HEK293 (cell line): Measurements from ENCODE around the gene E4F1.

Experiments used
- CTCF ChIA-PET: fragments of 350-600 bp; formaldehyde crosslinking; extraction: SDS; loops from one replicate; lab custom pipeline; 2021; ENCODE audit warnings: antibody characterized with exemption; lab: Yijun Ruan, JAX
- POLR2A ChIA-PET: fragments of 300-600 bp; formaldehyde crosslinking; extraction: SDS; loops from one replicate; lab custom pipeline; 2020; ENCODE audit warnings: antibody characterized with exemption, inconsistent platforms; lab: Yijun Ruan, JAX
- H3K27ac ChIP-seq: fragments of 200-500 bp; sonication (Bioruptor generic); 2 replicates; pipeline ENCODE4 v1.5.1; 2014; ENCODE audit warnings: low read depth, low read length, control low read depth, inconsistent platforms; ENCODE audit errors: extremely low read depth
- H3K36me3 ChIP-seq, 2 experiments: fragments of 200-500 bp in 1 of 2; sonication (Bioruptor generic) in 1 of 2; 1 replicate in 1 of 2; 2 replicates in 1 of 2; pipeline ENCODE4 v1.5.1; 2014 to 2017; ENCODE audit warnings: inconsistent platforms in 2 of 2, low read length in 2 of 2; ENCODE audit not compliant: control insufficient read depth in 2 of 2, insufficient read depth in 1 of 2
- H3K4me1 ChIP-seq: fragments of 200-500 bp; sonication (Bioruptor generic); 2 replicates; pipeline ENCODE4 v1.5.1; 2014; ENCODE audit warnings: mild to moderate bottlenecking, low read length, inconsistent platforms; ENCODE audit not compliant: control insufficient read depth, insufficient read depth
- H3K4me3 ChIP-seq: 2 replicates; pipeline ENCODE4 v1.5.1; 2011; ENCODE audit warnings: low read depth, mild to moderate bottlenecking, control low read depth, low read length, moderate library complexity
- H3K9me3 ChIP-seq: fragments of 200-500 bp; sonication (Bioruptor generic); 2 replicates; pipeline ENCODE4 v1.5.1; 2014; ENCODE audit warnings: low read depth, low read length, inconsistent platforms; ENCODE audit not compliant: control insufficient read depth, insufficient read depth
- EGR2 ChIP-seq: fragments of 450-650 bp; formaldehyde crosslinking; IDR thresholded peaks from 2 replicates; pipeline ENCODE4 v1.5.1; 2016; ENCODE audit warnings: low read depth, missing biosample characterization, missing genetic modification characterization
- HIC1 ChIP-seq: fragments of 450-650 bp; formaldehyde crosslinking; IDR thresholded peaks from 2 replicates; pipeline ENCODE4 v1.5.1; 2016; ENCODE audit warnings: missing biosample characterization, missing genetic modification characterization
- KLF16 ChIP-seq: fragments of 450-650 bp; formaldehyde crosslinking; IDR thresholded peaks from 2 replicates; pipeline ENCODE4 v1.5.1; 2017; ENCODE audit warnings: missing biosample characterization, missing genetic modification characterization
- KLF17 ChIP-seq: fragments of 450-650 bp; formaldehyde crosslinking; IDR thresholded peaks from 2 replicates; pipeline ENCODE4 v1.5.1; 2016; ENCODE audit warnings: missing biosample characterization, missing genetic modification characterization
- KLF8 ChIP-seq: fragments of 450-650 bp; formaldehyde crosslinking; IDR thresholded peaks from 2 replicates; pipeline ENCODE4 v1.5.1; 2016; ENCODE audit warnings: missing biosample characterization, missing genetic modification characterization
- OSR2 ChIP-seq: fragments of 450-650 bp; formaldehyde crosslinking; IDR thresholded peaks from 2 replicates; pipeline ENCODE4 v1.5.1; 2016; ENCODE audit warnings: missing biosample characterization, missing genetic modification characterization
- PRDM4 ChIP-seq: fragments of 450-650 bp; formaldehyde crosslinking; IDR thresholded peaks from 2 replicates; pipeline ENCODE4 v1.5.1; 2017; ENCODE audit warnings: missing biosample characterization, missing genetic modification characterization
- ZBTB20 ChIP-seq: fragments of 450-650 bp; formaldehyde crosslinking; IDR thresholded peaks from 2 replicates; pipeline ENCODE4 v1.5.1; 2016; ENCODE audit warnings: missing biosample characterization, missing genetic modification characterization
- ZFP69B ChIP-seq: fragments of 450-650 bp; formaldehyde crosslinking; IDR thresholded peaks from 2 replicates; pipeline ENCODE4 v1.5.1; 2016; ENCODE audit warnings: missing biosample characterization, missing genetic modification characterization
- ZNF214 ChIP-seq: fragments of 450-650 bp; formaldehyde crosslinking; IDR thresholded peaks from 2 replicates; pipeline ENCODE4 v1.5.1; 2017; ENCODE audit warnings: missing biosample characterization, mild to moderate bottlenecking, missing genetic modification characterization, borderline replicate concordance
- ZNF223 ChIP-seq: fragments of 450-650 bp; formaldehyde crosslinking; IDR thresholded peaks from 2 replicates; pipeline ENCODE4 v1.5.1; 2016; ENCODE audit warnings: missing biosample characterization, missing genetic modification characterization
- ZNF335 ChIP-seq: fragments of 450-650 bp; formaldehyde crosslinking; conservative IDR thresholded peaks from 2 replicates; pipeline ENCODE4 v1.5.1; 2016; ENCODE audit warnings: missing biosample characterization, missing genetic modification characterization
- ZNF398 ChIP-seq: fragments of 450-650 bp; formaldehyde crosslinking; IDR thresholded peaks from 2 replicates; pipeline ENCODE4 v1.5.1; 2017; ENCODE audit warnings: missing biosample characterization, missing genetic modification characterization
- ZNF416 ChIP-seq: fragments of 450-650 bp; formaldehyde crosslinking; IDR thresholded peaks from 2 replicates; pipeline ENCODE4 v1.5.1; 2016; ENCODE audit warnings: missing biosample characterization, missing genetic modification characterization
- ZNF423 ChIP-seq: fragments of 450-650 bp; formaldehyde crosslinking; IDR thresholded peaks from 2 replicates; pipeline ENCODE4 v1.5.1; 2016; ENCODE audit warnings: missing biosample characterization, missing genetic modification characterization
- ZNF433 ChIP-seq: fragments of 450-650 bp; formaldehyde crosslinking; IDR thresholded peaks from 2 replicates; pipeline ENCODE4 v1.5.1; 2016; ENCODE audit warnings: missing biosample characterization, missing genetic modification characterization, low read depth
- ZNF501 ChIP-seq: fragments of 450-650 bp; formaldehyde crosslinking; IDR thresholded peaks from 2 replicates; pipeline ENCODE4 v1.5.1; 2016; ENCODE audit warnings: missing biosample characterization, missing genetic modification characterization
- ZNF530 ChIP-seq: fragments of 450-650 bp; formaldehyde crosslinking; IDR thresholded peaks from 2 replicates; pipeline ENCODE4 v1.5.1; 2016; ENCODE audit warnings: low read depth, missing biosample characterization, missing genetic modification characterization
- ZNF549 ChIP-seq: fragments of 450-650 bp; IDR thresholded peaks from 2 replicates; pipeline ENCODE4 v1.5.1; 2018; ENCODE audit warnings: missing biosample characterization, missing genetic modification characterization, mild to moderate bottlenecking, inconsistent platforms, moderate library complexity
- ZNF571 ChIP-seq: fragments of 450-650 bp; formaldehyde crosslinking; IDR thresholded peaks from 2 replicates; pipeline ENCODE4 v1.5.0; 2017; ENCODE audit warnings: missing biosample characterization, missing genetic modification characterization
- ZNF624 ChIP-seq: fragments of 450-650 bp; formaldehyde crosslinking; IDR thresholded peaks from 2 replicates; pipeline ENCODE4 v1.5.1; 2017; ENCODE audit warnings: missing biosample characterization, missing genetic modification characterization
- ZNF639 ChIP-seq: fragments of 450-650 bp; formaldehyde crosslinking; IDR thresholded peaks from 2 replicates; pipeline ENCODE4 v1.5.1; 2016; ENCODE audit warnings: missing biosample characterization, missing genetic modification characterization
- ZNF664 ChIP-seq: fragments of 450-650 bp; formaldehyde crosslinking; IDR thresholded peaks from 2 replicates; pipeline ENCODE4 v1.5.1; 2016; ENCODE audit warnings: missing biosample characterization, missing genetic modification characterization
- ZNF692 ChIP-seq: fragments of 450-650 bp; formaldehyde crosslinking; IDR thresholded peaks from 2 replicates; pipeline ENCODE4 v1.5.1; 2016; ENCODE audit warnings: missing biosample characterization, missing genetic modification characterization
- ZNF701 ChIP-seq: fragments of 450-650 bp; formaldehyde crosslinking; IDR thresholded peaks from 2 replicates; pipeline ENCODE4 v1.5.1; 2016; ENCODE audit warnings: missing biosample characterization, missing genetic modification characterization
- ZNF791 ChIP-seq: fragments of 450-650 bp; formaldehyde crosslinking; IDR thresholded peaks from 2 replicates; pipeline ENCODE4 v1.5.1; 2016; ENCODE audit warnings: missing biosample characterization, missing genetic modification characterization
- ZNF843 ChIP-seq: fragments of 450-650 bp; formaldehyde crosslinking; IDR thresholded peaks from 2 replicates; pipeline ENCODE4 v1.5.1; 2016; ENCODE audit warnings: missing biosample characterization, missing genetic modification characterization

E4F1 gene

GRCh38 chr16:2233872-2234812 is 10.8 kb downstream of the E4F1 start:
- Histone ChIP-seq H3K4me1 (peaks cover 4% of the 10 kb centered on the region; the same call in 1 of the 2 replicates), H3K4me3 (no peak overlapping the region), H3K27ac (no peak overlapping the region), H3K36me3 (peaks cover 0 to 71% of the 10 kb centered on the region in 2 experiments; a peak in 1 of 3 replicates), H3K9me3 (no peaks in the 10 kb centered on the region)
- POLR2A ChIA-PET, result interaction anchor here (0.8 to 1.2 kb wide), 2 partner anchors 17 to 79 kb away, joined by 3 to 4 read pairs; partner anchors contain the start of genes ECI1 and TRAF7
- CTCF ChIA-PET, result no interaction called here
- TF ChIP-seq ZNF664 (no peak), ZNF335 (no peak), ZNF223 (tag by site-specific recombination) (no peak), ZNF530 (no peak), KLF8 (tag by site-specific recombination) (no peak), HIC1 (peak; percentile 65), ZNF624 (no peak), PRDM4 (tag by site-specific recombination) (no peak), ZNF571 (tag by site-specific recombination) (no peak), ZNF214 (tag by site-specific recombination) (no peak), ZNF433 (tag by site-specific recombination) (no peak), ZNF501 (tag by site-specific recombination) (no peak), ZNF701 (tag by site-specific recombination) (peak; percentile 93), ZNF423 (tag by site-specific recombination) (no peak), ZFP69B (peak; percentile 47; the same call in 1 of the 2 replicates), ZNF791 (tag by site-specific recombination) (no peak), ZNF416 (no peak), KLF17 (no peak), KLF16 (tag by site-specific recombination) (no peak), EGR2 (no peak), ZBTB20 (no peak), ZNF549 (tag by site-specific recombination) (no peak), OSR2 (no peak), ZNF639 (tag by site-specific recombination) (no peak), ZNF692 (tag by site-specific recombination) (peak; percentile 63; the same call in 1 of the 2 replicates), ZNF398 (tag by site-specific recombination) (no peak), ZNF843 (tag by site-specific recombination) (no peak)
